Neural cell (in vitro differentiated cells): ENCODE measurements around the gene TIE1.

ENCODE experiments used
- RAD21 ChIP-seq: fragments of 450-650 bp; conservative IDR thresholded peaks from 2 replicates; pipeline ENCODE4 v1.6.1; 2014; ENCODE audit warnings: antibody characterized with exemption, mild to moderate bottlenecking, moderate library complexity
- TF ChIP-seq, protein P1 (sequence below): fragments of 450-650 bp; IDR thresholded peaks from 2 replicates; pipeline ENCODE4 v1.5.1; 2014; ENCODE audit warnings: antibody characterized with exemption, mild to moderate bottlenecking, moderate library complexity; ENCODE audit not compliant: poor library complexity, severe bottlenecking

DNA sequence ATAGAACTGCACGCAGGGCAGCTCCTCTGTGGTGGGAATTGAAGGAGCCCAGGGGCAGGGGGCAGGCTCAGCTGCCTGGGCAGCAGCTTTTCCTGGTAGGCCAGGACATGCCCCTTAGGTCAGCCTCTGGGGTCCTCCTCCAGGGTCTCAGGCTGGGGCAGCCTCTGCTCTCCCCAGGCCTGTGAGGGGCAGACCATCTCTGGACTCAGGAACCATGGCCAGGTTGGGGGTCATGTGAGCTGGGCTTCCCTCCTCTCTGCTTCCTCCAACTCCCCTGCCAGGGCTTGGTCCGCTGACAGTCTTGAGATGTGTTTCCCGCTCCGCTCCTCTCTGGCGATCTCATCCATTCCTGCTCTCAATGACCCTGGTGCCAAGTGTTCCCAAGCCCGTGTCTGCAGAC is 21.1 kb upstream of the TIE1 start:
- TF ChIP-seq, protein P1, sequence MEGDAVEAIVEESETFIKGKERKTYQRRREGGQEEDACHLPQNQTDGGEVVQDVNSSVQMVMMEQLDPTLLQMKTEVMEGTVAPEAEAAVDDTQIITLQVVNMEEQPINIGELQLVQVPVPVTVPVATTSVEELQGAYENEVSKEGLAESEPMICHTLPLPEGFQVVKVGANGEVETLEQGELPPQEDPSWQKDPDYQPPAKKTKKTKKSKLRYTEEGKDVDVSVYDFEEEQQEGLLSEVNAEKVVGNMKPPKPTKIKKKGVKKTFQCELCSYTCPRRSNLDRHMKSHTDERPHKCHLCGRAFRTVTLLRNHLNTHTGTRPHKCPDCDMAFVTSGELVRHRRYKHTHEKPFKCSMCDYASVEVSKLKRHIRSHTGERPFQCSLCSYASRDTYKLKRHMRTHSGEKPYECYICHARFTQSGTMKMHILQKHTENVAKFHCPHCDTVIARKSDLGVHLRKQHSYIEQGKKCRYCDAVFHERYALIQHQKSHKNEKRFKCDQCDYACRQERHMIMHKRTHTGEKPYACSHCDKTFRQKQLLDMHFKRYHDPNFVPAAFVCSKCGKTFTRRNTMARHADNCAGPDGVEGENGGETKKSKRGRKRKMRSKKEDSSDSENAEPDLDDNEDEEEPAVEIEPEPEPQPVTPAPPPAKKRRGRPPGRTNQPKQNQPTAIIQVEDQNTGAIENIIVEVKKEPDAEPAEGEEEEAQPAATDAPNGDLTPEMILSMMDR = no peak
- TF ChIP-seq RAD21 = no peak
